Germinal center (tissue), 1 donor: ENCODE measurements around the gene OR5AS1.
"Not testable (repeated sequence)": the region's sequence is repeated elsewhere in the genome, so short reads cannot be mapped to it uniquely, and the experiment has no call there.

ENCODE experiments used
- DNase-seq: peaks from one replicate; pipeline ENCODE4 v3.0.0; 2012; ENCODE audit warnings: mixed read lengths, low spot score

Gene OR5AS1

GRCh38 chr11:56027354-56027753, at the start of gene OR5AS1:
Gene OR5AS1 (plus strand): TSS chr11:56027654. CDS start chr11:56030419, 2,765 bp downstream.
- no peak for DNase-seq

- no peak for DNase-seq
Measured at GRCh38 chr11:55994525-55994924, 32.9 kb upstream of the OR5AS1 start, which contains the start of gene OR5F1. Gene OR5F1 (minus strand): TSS chr11:55994625. CDS start chr11:55994625, 0 bp downstream.

- no peak for DNase-seq
Measured at GRCh38 chr11:56010716-56011115, 16.7 kb upstream of the OR5AS1 start.

- DNase-seq, result no peak
Measured at GRCh38 chr11:56013805-56014204, 13.6 kb upstream of the OR5AS1 start.

GRCh38 chr11:56045538-56045937, 18.1 kb downstream of the OR5AS1 start:
- DNase-seq, result no peak

- no peak for DNase-seq
Measured at GRCh38 chr11:56048480-56048879, 21.0 kb downstream of the OR5AS1 start.

GRCh38 chr11:56049487-56049886, 22.0 kb downstream of the OR5AS1 start:
- DNase-seq, result no peak

- DNase-seq, result not testable (repeated sequence)
Measured at GRCh38 chr11:56056366-56056765, 28.9 kb downstream of the OR5AS1 start.

- DNase-seq, result not testable (repeated sequence)
Measured at GRCh38 chr11:56057661-56058237, 30.3 kb downstream of the OR5AS1 start.

- DNase-seq, result not testable (repeated sequence)
Measured at GRCh38 chr11:56058260-56058780, 30.9 kb downstream of the OR5AS1 start.

- no peak for DNase-seq
Measured at GRCh38 chr11:56066980-56067379, 39.5 kb downstream of the OR5AS1 start.
